GM23338 (cell line): ENCODE measurements around the gene SPP1. TPM values are rescaled to one million over a fixed set of nuclear protein-coding genes. Genes with fewer than 3 reads are reported as not detected.

ENCODE experiments used
- ATAC-seq: fragments of 200-7000 bp; cut with Tn5 transposase; 3 replicates; pipeline ENCODE4 v1.9.1; 2020
- DNase-seq: peaks from one replicate; pipeline ENCODE4 v3.0.0-alpha.2; 2015; ENCODE audit warnings: low spot score
- H2AFZ ChIP-seq: fragments of 200-600 bp; sonication (generic); 2 replicates; pipeline ENCODE4 v1.8.0; 2016; ENCODE audit warnings: antibody characterized with exemption, mild to moderate bottlenecking, moderate library complexity
- H3F3A ChIP-seq: fragments of 200-600 bp; sonication (generic); replicated peaks from 2 replicates; pipeline ENCODE4 v1.8.0; 2017; ENCODE audit warnings: antibody characterized with exemption, mixed run types, low read depth
- H3K27ac ChIP-seq: fragments of 200-600 bp; sonication (generic); 2 replicates; pipeline ENCODE4 v1.6.1; 2016; ENCODE audit warnings: low read depth
- H3K27me3 ChIP-seq: fragments of 200-600 bp; sonication (generic); 2 replicates; pipeline ENCODE4 v1.8.0; 2016; ENCODE audit warnings: mild to moderate bottlenecking, mixed run types, moderate library complexity; ENCODE audit not compliant: insufficient read depth
- H3K36me3 ChIP-seq: fragments of 200-600 bp; sonication (generic); 2 replicates; pipeline ENCODE4 v1.8.0; 2016; ENCODE audit warnings: mild to moderate bottlenecking; ENCODE audit not compliant: insufficient read depth
- H3K4me1 ChIP-seq: fragments of 200-600 bp; sonication (generic); 2 replicates; pipeline ENCODE4 v1.8.0; 2016; ENCODE audit warnings: mild to moderate bottlenecking, moderate library complexity; ENCODE audit not compliant: insufficient read depth
- H3K4me2 ChIP-seq: fragments of 200-600 bp; sonication (generic); 2 replicates; pipeline ENCODE4 v1.7.1; 2017; ENCODE audit warnings: mixed run types
- H3K4me3 ChIP-seq: fragments of 200-600 bp; sonication (generic); 2 replicates; pipeline ENCODE4 v1.6.1; 2016; ENCODE audit warnings: mixed run types
- H3K79me2 ChIP-seq: fragments of 200-600 bp; sonication (generic); replicated peaks from 2 replicates; pipeline ENCODE4 v1.8.0; 2017; ENCODE audit warnings: mild to moderate bottlenecking; ENCODE audit not compliant: insufficient read depth
- H3K9me2 ChIP-seq: fragments of 200-600 bp; sonication (generic); 2 replicates; pipeline ENCODE4 v1.8.0; 2017; ENCODE audit not compliant: insufficient read depth
- H4K20me1 ChIP-seq: fragments of 200-600 bp; sonication (generic); replicated peaks from 2 replicates; pipeline ENCODE4 v1.8.0; 2017; ENCODE audit warnings: mild to moderate bottlenecking; ENCODE audit not compliant: insufficient read depth
- H3K27ac Mint-ChIP-seq: 2 replicates; pipeline ENCODE4 v1.8.0; 2020; ENCODE audit warnings: inconsistent platforms, mild to moderate bottlenecking, moderate library complexity, mixed read lengths
- H3K27me3 Mint-ChIP-seq: 3 replicates; pipeline ENCODE4 v1.8.0; 2022; ENCODE audit warnings: low read depth, mild to moderate bottlenecking, moderate library complexity, mixed read lengths, inconsistent platforms; ENCODE audit not compliant: insufficient read depth, poor library complexity
- H3K36me3 Mint-ChIP-seq: 3 replicates; pipeline ENCODE4 v1.8.0; 2021; ENCODE audit warnings: low read depth, mild to moderate bottlenecking, inconsistent platforms, moderate library complexity, mixed read lengths
- H3K4me1 Mint-ChIP-seq: 3 replicates; pipeline ENCODE4 v1.8.0; 2020; ENCODE audit warnings: mild to moderate bottlenecking, inconsistent platforms, mixed read lengths
- H3K4me3 Mint-ChIP-seq: 3 replicates; pipeline ENCODE4 v1.8.0; 2021; ENCODE audit warnings: moderate library complexity, mild to moderate bottlenecking, inconsistent platforms, mixed read lengths
- H3K9me3 Mint-ChIP-seq: 3 replicates; pipeline ENCODE4 v1.8.0; 2020; ENCODE audit warnings: moderate library complexity, mild to moderate bottlenecking, inconsistent platforms, mixed read lengths
- CREB1 ChIP-seq: fragments of 250-450 bp; sonication (Bioruptor Pico); IDR thresholded peaks from 2 replicates; pipeline ENCODE4 v1.5.0; 2020; ENCODE audit warnings: low read depth, mild to moderate bottlenecking, moderate library complexity
- ETS1 ChIP-seq: IDR thresholded peaks from 2 replicates; pipeline ENCODE4 v1.6.1; 2016; ENCODE audit warnings: antibody characterized with exemption
- EZH2 ChIP-seq: fragments of 200-600 bp; sonication (generic); IDR thresholded peaks from one replicate; pipeline ENCODE4 v1.8.0; 2017; ENCODE audit warnings: antibody characterized with exemption, mild to moderate bottlenecking, low read depth; ENCODE audit not compliant: unreplicated experiment
- JUNB ChIP-seq: IDR thresholded peaks from one replicate; pipeline ENCODE4 v1.6.1; 2016; ENCODE audit warnings: antibody characterized with exemption; ENCODE audit not compliant: unreplicated experiment
- STAT1 ChIP-seq: IDR thresholded peaks from one replicate; pipeline ENCODE4 v1.6.1; 2016; ENCODE audit warnings: antibody characterized with exemption; ENCODE audit not compliant: unreplicated experiment
- ZNF114 ChIP-seq: fragments of 250-450 bp; sonication (Bioruptor Pico); IDR thresholded peaks from 2 replicates; pipeline ENCODE4 v1.5.0; 2020; ENCODE audit warnings: mild to moderate bottlenecking, moderate library complexity
- polyA plus RNA-seq: library from polyadenylated mRNA; unstranded; fragments of >200 nt; fragmentation: Nextera tagmentation; extraction: Ambion mirVana; gene quantifications from 2 replicates; pipeline ENCODE4 v1.2.1, GENCODE V29; 2016
- total RNA-seq: library from RNA; depleted of rRNA; stranded (reverse); fragments of >200 nt; shearing (Covaris generic); gene quantifications from 2 replicates; pipeline ENCODE4 v1.2.3, GENCODE V29; 2014
- TF ChIP-seq, protein P1 (sequence below), 2 experiments: fragments of 200-600 bp in 1 of 2; sonication (generic) in 1 of 2; conservative IDR thresholded peaks; 2 replicates each; pipeline versions ENCODE4 v1.5.1 to v1.6.1; 2016 to 2017; ENCODE audit warnings: antibody characterized with exemption in 2 of 2, low read depth in 2 of 2, mild to moderate bottlenecking in 2 of 2, moderate library complexity in 1 of 2

The SPP1 gene
- total and polyA plus RNA-seq, 2 experiments from 2014 or later: 41.3 to 51.3 TPM

DNA sequence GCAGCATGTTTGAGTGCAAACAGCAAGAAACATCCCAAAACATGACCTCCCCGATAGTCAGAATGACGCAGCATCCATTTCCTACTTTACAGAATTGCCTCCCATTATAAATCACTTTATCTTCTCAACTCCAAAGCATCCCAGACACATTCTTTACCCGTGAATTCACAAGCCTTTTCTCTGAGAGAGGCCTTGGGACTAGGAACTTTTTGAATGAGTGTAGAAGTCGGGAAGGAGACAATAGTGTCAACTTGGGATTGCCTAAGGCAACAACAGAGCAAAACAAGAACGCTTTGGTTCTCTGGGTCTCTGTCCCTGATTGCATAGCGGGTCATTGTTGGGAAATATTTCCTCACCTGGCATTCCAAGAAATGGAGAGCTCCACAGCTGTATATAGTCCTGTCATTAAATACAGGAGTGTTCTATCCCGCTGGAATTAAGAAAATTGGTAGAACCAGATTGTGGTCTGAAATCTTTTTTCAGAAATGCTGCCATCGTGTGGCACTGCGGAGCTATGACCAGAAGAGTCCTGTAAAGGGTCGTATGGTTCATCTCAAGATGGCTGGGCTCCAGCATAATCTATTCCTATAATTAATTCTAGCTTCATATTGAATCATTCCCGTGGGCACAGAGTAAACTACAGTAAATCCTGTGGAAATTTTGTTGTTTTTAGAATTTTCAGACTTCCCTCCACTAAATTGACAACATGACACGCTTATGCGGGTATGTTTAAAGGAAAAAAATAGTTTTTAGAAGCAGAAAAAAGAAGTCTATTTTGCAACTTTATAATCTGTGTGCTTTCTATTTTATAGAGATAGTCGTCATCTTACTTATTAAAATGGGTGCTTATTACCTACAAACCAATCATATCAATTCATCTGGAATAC is 2.0 kb upstream of the SPP1 start:
- ATAC-seq (peak; percentile 71), DNase-seq (peak; percentile 88)
- no peaks in the 10 kb centered on the region for H3F3A ChIP-seq
- peak overlapping the region; percentile 67 for H3K4me2 ChIP-seq
- H3K4me3 ChIP-seq: peak overlapping the region; percentile 43
- H3K79me2 ChIP-seq: peaks cover 5% of the 10 kb centered on the region; the same call in 1 of the 2 replicates
- H4K20me1 ChIP-seq: no peaks in the 10 kb centered on the region
- TF ChIP-seq JUNB: no peak
- TF ChIP-seq, protein P1, sequence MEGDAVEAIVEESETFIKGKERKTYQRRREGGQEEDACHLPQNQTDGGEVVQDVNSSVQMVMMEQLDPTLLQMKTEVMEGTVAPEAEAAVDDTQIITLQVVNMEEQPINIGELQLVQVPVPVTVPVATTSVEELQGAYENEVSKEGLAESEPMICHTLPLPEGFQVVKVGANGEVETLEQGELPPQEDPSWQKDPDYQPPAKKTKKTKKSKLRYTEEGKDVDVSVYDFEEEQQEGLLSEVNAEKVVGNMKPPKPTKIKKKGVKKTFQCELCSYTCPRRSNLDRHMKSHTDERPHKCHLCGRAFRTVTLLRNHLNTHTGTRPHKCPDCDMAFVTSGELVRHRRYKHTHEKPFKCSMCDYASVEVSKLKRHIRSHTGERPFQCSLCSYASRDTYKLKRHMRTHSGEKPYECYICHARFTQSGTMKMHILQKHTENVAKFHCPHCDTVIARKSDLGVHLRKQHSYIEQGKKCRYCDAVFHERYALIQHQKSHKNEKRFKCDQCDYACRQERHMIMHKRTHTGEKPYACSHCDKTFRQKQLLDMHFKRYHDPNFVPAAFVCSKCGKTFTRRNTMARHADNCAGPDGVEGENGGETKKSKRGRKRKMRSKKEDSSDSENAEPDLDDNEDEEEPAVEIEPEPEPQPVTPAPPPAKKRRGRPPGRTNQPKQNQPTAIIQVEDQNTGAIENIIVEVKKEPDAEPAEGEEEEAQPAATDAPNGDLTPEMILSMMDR (conservative IDR thresholded peaks at IDR 0.05; ENCODE audit: low read depth in 2 of 2): peak; percentile 83 to 97
- Mint-ChIP-seq H3K4me3 (peak overlapping the region; percentile 36; the same call in 1 of the 3 replicates), H3K4me1 (peaks cover 32% of the 10 kb centered on the region), H3K9me3 (no peaks in the 10 kb centered on the region), H3K36me3 (no peaks in the 10 kb centered on the region), H3K27ac (peak overlapping the region; percentile 79), H3K27me3 (no peaks in the 10 kb centered on the region)
- H2AFZ ChIP-seq: peak overlapping the region; percentile 19
- no peaks in the 10 kb centered on the region for H3K27me3 ChIP-seq
- H3K27ac ChIP-seq: peak overlapping the region; percentile 71
- no peaks in the 10 kb centered on the region for H3K9me2 ChIP-seq
- H3K36me3 ChIP-seq: no peaks in the 10 kb centered on the region
- H3K4me1 ChIP-seq: peaks cover 30% of the 10 kb centered on the region

DNA sequence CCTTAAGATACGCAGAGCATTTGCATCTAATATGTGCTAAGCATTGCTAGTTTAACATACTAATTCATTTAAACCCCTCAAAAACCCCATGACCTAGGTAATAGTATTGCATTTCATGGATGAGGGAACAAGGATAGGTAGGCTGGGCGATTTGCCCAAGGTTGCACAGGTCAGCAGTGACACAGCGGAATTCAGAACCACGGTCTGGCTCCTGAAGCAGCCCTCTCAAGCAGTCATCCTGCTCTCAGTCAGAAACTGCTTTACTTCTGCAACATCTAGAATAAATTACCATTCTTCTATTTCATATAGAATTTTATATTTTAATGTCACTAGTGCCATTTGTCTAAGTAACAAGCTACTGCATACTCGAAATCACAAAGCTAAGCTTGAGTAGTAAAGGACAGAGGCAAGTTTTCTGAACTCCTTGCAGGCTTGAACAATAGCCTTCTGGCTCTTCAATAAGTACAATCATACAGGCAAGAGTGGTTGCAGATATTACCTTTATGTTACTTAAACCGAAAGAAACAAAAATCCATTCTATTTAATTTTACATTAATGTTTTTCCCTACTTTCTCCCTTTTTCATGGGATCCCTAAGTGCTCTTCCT is 555 bp upstream of the SPP1 start:
- Histone ChIP-seq H3K79me2 (peaks cover 5% of the 10 kb centered on the region; the same call in 1 of the 2 replicates), H3K27ac (peak overlapping the region; percentile 9; the same call in 1 of the 2 replicates), H3K9me2 (no peaks in the 10 kb centered on the region), H4K20me1 (no peaks in the 10 kb centered on the region), H3K27me3 (no peaks in the 10 kb centered on the region), H3K4me2 (peak overlapping the region; percentile 44), H3F3A (no peaks in the 10 kb centered on the region), H2AFZ (no peak overlapping the region), H3K4me3 (no peak overlapping the region), H3K4me1 (peaks cover 30% of the 10 kb centered on the region), H3K36me3 (no peaks in the 10 kb centered on the region)
- Mint-ChIP-seq H3K9me3 (no peaks in the 10 kb centered on the region), H3K27me3 (no peaks in the 10 kb centered on the region), H3K4me3 (peak overlapping the region; percentile 60), H3K27ac (peak overlapping the region; percentile 94), H3K36me3 (no peaks in the 10 kb centered on the region), H3K4me1 (peaks cover 30% of the 10 kb centered on the region)
- ATAC-seq (peak; percentile 58), DNase-seq (peak; percentile 58)
- TF ChIP-seq ZNF114 (no peak), STAT1 (no peak), JUNB (no peak), CREB1 (CRISPR knock-in tag) (no peak), EZH2 (no peak), ETS1 (no peak)
- TF ChIP-seq, protein P1 (conservative IDR thresholded peaks at IDR 0.05; ENCODE audit: low read depth in 2 of 2): no peak
